NT2/D1 (cell line): ENCODE results near the gene FAM133A.

ENCODE experiments used
- DNase-seq: peaks from one replicate; pipeline ENCODE4 v3.0.0-alpha.2; 2011; ENCODE audit warnings: low read depth, low spot score
- H3K27me3 ChIP-seq: 2 replicates; pipeline ENCODE4 v1.6.0; 2011; ENCODE audit warnings: mild to moderate bottlenecking; ENCODE audit not compliant: insufficient read length, insufficient read depth
- H3K36me3 ChIP-seq: 2 replicates; pipeline ENCODE4 v1.6.1; 2011; ENCODE audit warnings: mild to moderate bottlenecking, low read length, mixed read lengths; ENCODE audit not compliant: insufficient read depth, insufficient read length
- H3K4me1 ChIP-seq: 2 replicates; pipeline ENCODE4 v1.5.1; 2011; ENCODE audit not compliant: insufficient read depth, insufficient read length
- H3K4me3 ChIP-seq: 2 replicates; pipeline ENCODE4 v1.5.1; 2011; ENCODE audit warnings: low read depth; ENCODE audit not compliant: insufficient read length
- H3K9ac ChIP-seq: 2 replicates; pipeline ENCODE4 v1.6.0; 2011; ENCODE audit warnings: low read depth; ENCODE audit not compliant: insufficient read length
- H3K9me3 ChIP-seq: 2 replicates; pipeline ENCODE4 v1.5.1; 2011; ENCODE audit warnings: mild to moderate bottlenecking, low read length; ENCODE audit not compliant: insufficient read depth
- SUZ12 ChIP-seq: IDR thresholded peaks from 2 replicates; pipeline ENCODE4 v1.6.1; 2011; ENCODE audit not compliant: insufficient read length, insufficient read depth; ENCODE audit errors: extremely low read depth
- YY1 ChIP-seq: IDR thresholded peaks from 2 replicates; pipeline ENCODE4 v1.6.1; 2011; ENCODE audit not compliant: insufficient read length, insufficient read depth
- ZNF274 ChIP-seq: IDR thresholded peaks from 2 replicates; pipeline ENCODE4 v1.6.1; 2011; ENCODE audit warnings: mild to moderate bottlenecking, low read depth, low read length

The FAM133A gene

DNA sequence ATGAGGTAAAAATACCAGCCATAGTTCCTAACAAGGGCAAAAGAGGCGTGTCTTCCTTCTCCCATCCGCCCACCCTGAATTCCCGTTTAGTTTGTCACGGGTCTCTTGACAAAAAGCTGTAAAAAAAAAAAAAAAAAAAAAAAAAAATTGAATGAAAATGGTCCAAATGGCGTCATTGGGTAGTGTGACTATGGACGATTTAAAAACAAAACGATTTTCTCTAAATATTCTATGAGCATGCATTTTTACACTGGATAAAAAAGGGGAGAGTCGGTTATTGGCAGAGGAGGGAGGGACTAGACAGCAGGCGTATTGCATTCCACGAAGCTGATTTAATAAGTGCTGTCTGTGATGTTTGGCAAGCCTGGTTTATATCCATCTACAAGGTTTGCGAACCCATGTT, at the start of gene FAM133A:
Gene FAM133A (plus strand): TSS at position 338 of the 403 bp plus-strand sequence. CDS start 35,214 bp downstream, outside the sequence.
- Histone ChIP-seq H3K9me3 (no peaks in the 10 kb centered on the region), H3K36me3 (no peaks in the 10 kb centered on the region), H3K9ac (peak within 1 kb of the TSS; percentile 82), H3K4me3 (peak within 1 kb of the TSS; percentile 87), H3K27me3 (no peaks in the 10 kb centered on the region), H3K4me1 (no peaks in the 10 kb centered on the region)
- DNase-seq = no peak
- TF ChIP-seq YY1 (no peak), ZNF274 (no peak), SUZ12 (no peak)

DNA sequence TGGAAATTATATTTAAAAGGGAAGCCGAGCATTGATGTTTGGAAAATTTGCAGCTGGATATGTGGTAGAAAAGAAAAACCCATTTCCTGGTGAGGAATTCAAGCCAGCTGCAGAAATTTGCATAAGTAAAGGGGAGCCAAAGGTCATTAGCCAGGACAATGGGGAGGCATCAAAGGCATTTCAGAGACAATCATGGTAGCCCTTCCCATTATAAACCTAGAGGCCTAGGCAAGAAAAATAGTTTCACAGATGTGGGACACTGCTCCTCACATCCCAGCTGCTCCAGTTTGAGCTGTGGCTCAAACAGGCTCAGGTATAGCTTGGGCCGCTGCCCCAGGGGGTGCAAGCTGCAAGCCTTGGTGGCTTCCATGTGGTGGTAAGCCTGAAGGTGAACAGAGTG, 36.4 kb upstream of the FAM133A start:
- TF ChIP-seq YY1 (no peak), SUZ12 (no peak), ZNF274 (no peak)
- H3K9ac ChIP-seq = no peak overlapping the region
- H3K27me3 ChIP-seq = no peaks in the 10 kb centered on the region
- H3K4me1 ChIP-seq = no peaks in the 10 kb centered on the region
- H3K36me3 ChIP-seq = no peaks in the 10 kb centered on the region
- DNase-seq = peak; percentile 28
- H3K9me3 ChIP-seq = peaks cover 12% of the 10 kb centered on the region; the same call in 1 of the 2 replicates
- H3K4me3 ChIP-seq = no peak overlapping the region

DNA sequence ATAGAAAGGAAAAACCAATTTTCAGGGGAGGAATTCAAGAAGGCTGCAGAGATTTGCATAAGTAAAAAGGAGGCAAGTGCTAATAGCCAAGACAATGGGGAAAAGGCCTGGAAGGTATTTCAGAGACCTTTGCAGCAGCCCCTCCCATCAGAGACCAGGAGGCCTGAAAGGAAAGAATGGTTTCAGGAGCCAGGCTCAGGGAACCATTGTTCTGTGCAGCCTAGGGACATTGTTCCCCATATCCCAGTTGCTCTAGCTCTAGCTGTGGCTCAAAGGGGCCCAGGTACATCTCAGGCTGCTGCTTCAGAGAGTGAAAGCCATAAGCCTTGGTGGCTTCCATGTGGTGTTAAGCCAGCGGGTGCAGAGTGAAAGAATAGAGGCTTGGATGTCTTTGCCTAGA, 24.6 kb upstream of the FAM133A start:
- H3K9ac ChIP-seq = no peak overlapping the region
- H3K4me3 ChIP-seq = no peak overlapping the region
- H3K27me3 ChIP-seq = no peaks in the 10 kb centered on the region
- H3K9me3 ChIP-seq = no peaks in the 10 kb centered on the region
- TF ChIP-seq SUZ12 = no peak
- TF ChIP-seq YY1 = no peak
- no peak for TF ChIP-seq ZNF274
- H3K4me1 ChIP-seq = no peaks in the 10 kb centered on the region
- H3K36me3 ChIP-seq = no peaks in the 10 kb centered on the region
- DNase-seq = no peak

DNA sequence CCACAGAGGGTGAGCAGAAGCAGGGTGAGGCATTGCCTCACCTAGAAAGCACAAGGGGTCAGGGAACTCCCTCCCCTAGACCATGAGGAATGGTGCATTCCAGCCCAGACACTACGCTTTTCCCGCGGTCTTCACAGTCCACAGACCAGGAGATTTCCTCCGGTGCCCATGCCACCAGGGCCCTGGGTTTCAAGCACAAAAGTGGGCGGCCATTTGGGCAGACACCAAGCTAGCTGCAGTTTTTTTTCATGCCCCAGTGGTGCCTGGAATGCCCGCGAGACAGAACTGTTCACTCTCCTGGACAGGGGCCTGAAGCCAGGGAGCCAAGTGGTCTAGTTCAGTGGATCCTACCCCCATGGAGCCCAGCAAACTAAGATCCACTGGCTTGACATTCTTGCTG, 13.4 kb upstream of the FAM133A start:
- Histone ChIP-seq H3K4me1 (no peaks in the 10 kb centered on the region), H3K4me3 (no peak overlapping the region), H3K27me3 (no peaks in the 10 kb centered on the region), H3K9me3 (no peaks in the 10 kb centered on the region), H3K9ac (no peak overlapping the region), H3K36me3 (no peaks in the 10 kb centered on the region)
- no peak for TF ChIP-seq YY1
- no peak for DNase-seq

DNA sequence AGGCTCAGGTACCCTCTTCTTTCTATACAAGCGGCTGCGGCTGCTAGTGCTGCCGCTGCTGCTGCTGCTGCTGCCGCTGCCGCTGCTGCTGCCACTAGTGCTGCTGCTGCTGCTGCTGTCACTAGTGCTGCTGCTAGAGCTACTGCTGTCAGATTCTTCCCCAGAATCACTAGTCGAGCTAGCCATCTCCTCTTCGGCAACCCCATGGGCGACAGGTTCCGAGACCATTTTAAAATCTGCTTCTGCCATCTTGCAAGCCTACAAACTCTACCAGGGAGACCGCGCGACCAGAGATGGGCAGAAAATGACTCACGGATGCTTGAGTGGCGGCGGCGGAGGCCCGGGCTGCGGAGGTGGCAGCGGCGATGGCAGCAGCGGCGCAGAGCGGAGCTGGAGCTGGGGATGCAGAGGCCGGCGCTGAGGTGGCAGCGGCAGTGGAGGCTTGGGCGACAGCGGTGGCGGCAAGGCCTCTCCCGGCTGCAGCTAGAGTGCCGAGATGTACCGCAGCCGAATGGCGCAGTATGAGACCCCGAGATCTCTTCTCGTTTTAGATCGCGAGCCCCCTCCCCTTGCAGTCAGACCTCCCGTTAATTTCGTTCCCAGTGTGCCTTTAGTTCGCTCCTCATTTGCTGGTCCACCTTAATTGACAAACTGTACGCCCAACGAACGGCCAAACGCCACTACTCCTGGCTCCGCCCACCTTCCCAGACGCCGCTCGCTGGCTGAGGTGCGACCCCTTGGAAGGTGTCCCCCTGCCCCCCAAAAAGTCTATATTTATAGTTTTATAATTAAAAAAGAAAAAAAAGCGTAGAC, 744 bp upstream of the FAM133A start, which contains the start of gene NAP1L3:
Gene NAP1L3 (minus strand): TSS at position 523 of the 813 bp plus-strand sequence. CDS start 274 bp downstream, at position 249.
- Histone ChIP-seq H3K27me3 (no peaks in the 10 kb centered on the region), H3K9ac (peak within 1 kb of the TSS; percentile 82), H3K4me1 (no peaks in the 10 kb centered on the region), H3K4me3 (peak within 1 kb of the TSS; percentile 87), H3K9me3 (no peaks in the 10 kb centered on the region), H3K36me3 (no peaks in the 10 kb centered on the region)
- no peak for TF ChIP-seq YY1
- TF ChIP-seq SUZ12 = no peak
- no peak for TF ChIP-seq ZNF274
- DNase-seq = peak; percentile 81

DNA sequence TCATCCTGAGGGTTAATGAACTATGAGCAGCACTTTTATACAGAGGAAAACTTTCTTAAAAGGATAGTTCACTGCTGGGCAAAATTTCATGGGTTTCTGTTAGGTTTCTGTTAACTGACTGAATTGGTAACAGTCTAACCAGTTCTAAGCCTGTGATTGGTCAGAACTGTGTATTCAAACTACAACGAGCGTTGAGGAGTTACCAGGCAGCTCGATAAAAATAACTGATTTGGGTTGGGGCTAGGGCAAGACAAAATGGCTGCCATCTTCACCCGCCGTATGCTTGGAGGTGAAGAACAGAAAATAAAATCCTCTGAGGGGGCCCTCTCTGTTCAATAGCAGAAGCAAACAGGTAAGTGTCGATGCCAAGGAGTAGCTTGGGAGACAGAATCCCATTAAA, 22.0 kb downstream of the FAM133A start:
- TF ChIP-seq ZNF274 = no peak
- TF ChIP-seq SUZ12 = no peak
- Histone ChIP-seq H3K27me3 (no peaks in the 10 kb centered on the region), H3K9me3 (no peaks in the 10 kb centered on the region), H3K36me3 (no peaks in the 10 kb centered on the region), H3K4me3 (no peak overlapping the region), H3K9ac (no peak overlapping the region), H3K4me1 (no peaks in the 10 kb centered on the region)
- DNase-seq = no peak

DNA sequence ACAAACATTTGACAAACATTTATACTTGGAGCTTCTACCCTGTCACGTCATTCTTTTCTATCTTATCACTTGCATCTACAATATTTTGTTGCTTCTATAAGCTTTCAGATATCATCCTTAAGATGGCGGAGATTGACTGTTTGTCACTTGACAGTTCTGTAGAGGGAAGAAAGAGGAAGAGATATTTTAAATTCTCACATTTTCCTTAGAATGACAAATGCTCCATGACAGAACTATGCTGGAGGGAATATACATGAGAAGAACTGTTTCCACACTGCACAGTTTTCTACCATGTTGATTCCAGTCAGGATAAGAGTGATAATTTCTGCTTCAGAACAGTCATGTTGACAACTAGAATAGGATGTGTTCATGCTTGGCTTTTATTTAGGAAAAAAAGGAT, 29.7 kb downstream of the FAM133A start:
- TF ChIP-seq SUZ12 = no peak
- TF ChIP-seq ZNF274 = no peak
- TF ChIP-seq YY1 = no peak
- Histone ChIP-seq H3K4me3 (no peak overlapping the region), H3K4me1 (no peaks in the 10 kb centered on the region), H3K9me3 (no peaks in the 10 kb centered on the region), H3K27me3 (no peaks in the 10 kb centered on the region), H3K9ac (no peak overlapping the region), H3K36me3 (no peaks in the 10 kb centered on the region)
- DNase-seq = no peak
